ENCODE results near the gene ZNF358.

GRCh38 chr19:7506385-7507328 is 9.2 kb upstream of the ZNF358 start:
- TF ChIP-seq CTCF (IDR thresholded peaks at IDR 0.05) (no peak), POLR2AphosphoS5 (IDR thresholded peaks at IDR 0.05; ENCODE audit: low read depth, low read length) (no peak), REST (IDR thresholded peaks at IDR 0.05; ENCODE audit: insufficient read depth in 1 of 2, low read depth in 2 of 2, low read length in 1 of 2) (no peak), SIN3A (IDR thresholded peaks at IDR 0.05; ENCODE audit: borderline replicate concordance, insufficient read depth, low read depth, low read length) (no peak)

Measured in Panc1 (cell line).